Measurements from ENCODE around the gene NFIA.
A peak's percentile ranks its signal among the peaks of the same experiment; 100 is the strongest.

Gene NFIA

GRCh38 chr1:61332196-61332753 is 249.9 kb downstream of the NFIA start:
- Mint-ChIP-seq H3K9me3 (peaks cover 1% of the 10 kb centered on the region), H3K27ac (peak overlapping the region; percentile 89), H3K4me1 (ENCODE audit: low read depth) (peaks cover 26% of the 10 kb centered on the region), H3K36me3 (ENCODE audit: low read depth) (peaks cover 3% of the 10 kb centered on the region), H3K27me3 (peaks cover 8% of the 10 kb centered on the region), H3K4me3 (no peak overlapping the region)
- no peak for DNase-seq

- H3K4me3 Mint-ChIP-seq = no peak overlapping the region
- H3K36me3 Mint-ChIP-seq (ENCODE audit: low read depth) = peaks cover 3% of the 10 kb centered on the region
- peaks cover 26% of the 10 kb centered on the region for H3K4me1 Mint-ChIP-seq (ENCODE audit: low read depth)
- peaks cover 8% of the 10 kb centered on the region for H3K27me3 Mint-ChIP-seq
- H3K27ac Mint-ChIP-seq = peak overlapping the region; percentile 89
- DNase-seq = no peak
- no peaks in the 10 kb centered on the region for H3K9me3 Mint-ChIP-seq
Measured at GRCh38 chr1:61332796-61333195, 250.4 kb downstream of the NFIA start.

- peaks cover 26% of the 10 kb centered on the region for H3K4me1 Mint-ChIP-seq (ENCODE audit: low read depth)
- DNase-seq = no peak
Measured at GRCh38 chr1:61334718-61335589, 252.6 kb downstream of the NFIA start.

GRCh38 chr1:61337037-61337436 is 254.7 kb downstream of the NFIA start:
- no peak overlapping the region for H3K4me3 Mint-ChIP-seq
- DNase-seq = no peak
- peaks cover 14% of the 10 kb centered on the region for H3K4me1 Mint-ChIP-seq (ENCODE audit: low read depth)
- no peaks in the 10 kb centered on the region for H3K9me3 Mint-ChIP-seq
- no peaks in the 10 kb centered on the region for H3K27me3 Mint-ChIP-seq
- no peak overlapping the region for H3K27ac Mint-ChIP-seq
- peaks cover 3% of the 10 kb centered on the region for H3K36me3 Mint-ChIP-seq (ENCODE audit: low read depth)

More at GRCh38 chr1:61334718-61335589, 252.6 kb downstream of the NFIA start:
- Mint-ChIP-seq H3K9me3 (no peaks in the 10 kb centered on the region), H3K27me3 (peaks cover 4% of the 10 kb centered on the region), H3K4me3 (no peak overlapping the region), H3K27ac (no peak overlapping the region), H3K36me3 (ENCODE audit: low read depth) (peaks cover 3% of the 10 kb centered on the region)

GRCh38 chr1:61337441-61337951 is 255.1 kb downstream of the NFIA start:
- no peak for DNase-seq
- H3K4me3 Mint-ChIP-seq = no peak overlapping the region
- no peaks in the 10 kb centered on the region for H3K27me3 Mint-ChIP-seq
- peaks cover 10% of the 10 kb centered on the region for H3K4me1 Mint-ChIP-seq (ENCODE audit: low read depth)
- no peaks in the 10 kb centered on the region for H3K9me3 Mint-ChIP-seq
- no peak overlapping the region for H3K27ac Mint-ChIP-seq
- peaks cover under 1% of the 10 kb centered on the region for H3K36me3 Mint-ChIP-seq (ENCODE audit: low read depth)

- Mint-ChIP-seq H3K27ac (no peak overlapping the region), H3K4me1 (ENCODE audit: low read depth) (peaks cover 3% of the 10 kb centered on the region), H3K9me3 (no peaks in the 10 kb centered on the region), H3K27me3 (no peaks in the 10 kb centered on the region), H3K36me3 (ENCODE audit: low read depth) (no peaks in the 10 kb centered on the region), H3K4me3 (no peak overlapping the region)
- DNase-seq = no peak
Measured at GRCh38 chr1:61337981-61338848, 255.9 kb downstream of the NFIA start.

- Mint-ChIP-seq H3K27ac (no peak overlapping the region), H3K36me3 (ENCODE audit: low read depth) (no peaks in the 10 kb centered on the region), H3K4me1 (ENCODE audit: low read depth) (no peaks in the 10 kb centered on the region), H3K4me3 (no peak overlapping the region), H3K9me3 (no peaks in the 10 kb centered on the region), H3K27me3 (no peaks in the 10 kb centered on the region)
- no peak for DNase-seq
Measured at GRCh38 chr1:61338899-61339298, 256.5 kb downstream of the NFIA start.

GRCh38 chr1:61341426-61341825 is 259.1 kb downstream of the NFIA start:
- no peaks in the 10 kb centered on the region for H3K27me3 Mint-ChIP-seq
- H3K36me3 Mint-ChIP-seq (ENCODE audit: low read depth) = no peaks in the 10 kb centered on the region
- H3K4me1 Mint-ChIP-seq (ENCODE audit: low read depth) = no peaks in the 10 kb centered on the region
- no peaks in the 10 kb centered on the region for H3K9me3 Mint-ChIP-seq
- DNase-seq = no peak
- no peak overlapping the region for H3K27ac Mint-ChIP-seq
- H3K4me3 Mint-ChIP-seq = no peak overlapping the region

GRCh38 chr1:61343734-61344420 is 261.5 kb downstream of the NFIA start:
- Mint-ChIP-seq H3K9me3 (no peaks in the 10 kb centered on the region), H3K4me1 (ENCODE audit: low read depth) (peaks cover 2% of the 10 kb centered on the region), H3K27me3 (no peaks in the 10 kb centered on the region), H3K36me3 (ENCODE audit: low read depth) (no peaks in the 10 kb centered on the region), H3K4me3 (no peak overlapping the region), H3K27ac (no peak overlapping the region)
- DNase-seq = no peak

GRCh38 chr1:61344696-61345095 is 262.3 kb downstream of the NFIA start:
- Mint-ChIP-seq H3K4me1 (ENCODE audit: low read depth) (peaks cover 2% of the 10 kb centered on the region), H3K27me3 (no peaks in the 10 kb centered on the region), H3K9me3 (no peaks in the 10 kb centered on the region), H3K36me3 (ENCODE audit: low read depth) (no peaks in the 10 kb centered on the region), H3K27ac (no peak overlapping the region), H3K4me3 (no peak overlapping the region)
- no peak for DNase-seq

- Mint-ChIP-seq H3K4me3 (no peak overlapping the region), H3K9me3 (no peaks in the 10 kb centered on the region), H3K27ac (no peak overlapping the region), H3K27me3 (no peaks in the 10 kb centered on the region), H3K36me3 (ENCODE audit: low read depth) (no peaks in the 10 kb centered on the region), H3K4me1 (ENCODE audit: low read depth) (peaks cover 2% of the 10 kb centered on the region)
- DNase-seq = no peak
Measured at GRCh38 chr1:61348025-61348665, 265.8 kb downstream of the NFIA start.

- no peak overlapping the region for H3K27ac Mint-ChIP-seq
Measured at GRCh38 chr1:61352845-61353435, 270.6 kb downstream of the NFIA start.

GRCh38 chr1:61353797-61354406 is 271.5 kb downstream of the NFIA start:
- no peaks in the 10 kb centered on the region for H3K4me1 Mint-ChIP-seq (ENCODE audit: low read depth)
- H3K27me3 Mint-ChIP-seq = no peaks in the 10 kb centered on the region
- H3K36me3 Mint-ChIP-seq (ENCODE audit: low read depth) = no peaks in the 10 kb centered on the region
- H3K4me3 Mint-ChIP-seq = no peak overlapping the region
- H3K9me3 Mint-ChIP-seq = no peaks in the 10 kb centered on the region
- no peak for DNase-seq
- H3K27ac Mint-ChIP-seq = no peak overlapping the region

More at GRCh38 chr1:61352845-61353435, 270.6 kb downstream of the NFIA start:
- no peak for DNase-seq
- H3K4me1 Mint-ChIP-seq (ENCODE audit: low read depth) = no peaks in the 10 kb centered on the region
- H3K4me3 Mint-ChIP-seq = no peak overlapping the region
- H3K9me3 Mint-ChIP-seq = no peaks in the 10 kb centered on the region
- no peaks in the 10 kb centered on the region for H3K27me3 Mint-ChIP-seq
- H3K36me3 Mint-ChIP-seq (ENCODE audit: low read depth) = no peaks in the 10 kb centered on the region
